ENCODE data around the gene GPRIN1.

The GPRIN1 gene

GRCh38 chr5:176573564-176574296, 36.2 kb downstream of the GPRIN1 start:
- CTCF ChIA-PET: interaction anchor here (0.5 to 2.4 kb wide), 19 partner anchors 8 to 825 kb away, joined by 3 to 8 read pairs (median 3); partner anchors contain the start of gene CLTB
- POLR2A ChIA-PET (ENCODE audit: low non-redundant PET): no interaction called here
- H3K27ac ChIP-seq: no peak overlapping the region
- TF ChIP-seq, protein P1, sequence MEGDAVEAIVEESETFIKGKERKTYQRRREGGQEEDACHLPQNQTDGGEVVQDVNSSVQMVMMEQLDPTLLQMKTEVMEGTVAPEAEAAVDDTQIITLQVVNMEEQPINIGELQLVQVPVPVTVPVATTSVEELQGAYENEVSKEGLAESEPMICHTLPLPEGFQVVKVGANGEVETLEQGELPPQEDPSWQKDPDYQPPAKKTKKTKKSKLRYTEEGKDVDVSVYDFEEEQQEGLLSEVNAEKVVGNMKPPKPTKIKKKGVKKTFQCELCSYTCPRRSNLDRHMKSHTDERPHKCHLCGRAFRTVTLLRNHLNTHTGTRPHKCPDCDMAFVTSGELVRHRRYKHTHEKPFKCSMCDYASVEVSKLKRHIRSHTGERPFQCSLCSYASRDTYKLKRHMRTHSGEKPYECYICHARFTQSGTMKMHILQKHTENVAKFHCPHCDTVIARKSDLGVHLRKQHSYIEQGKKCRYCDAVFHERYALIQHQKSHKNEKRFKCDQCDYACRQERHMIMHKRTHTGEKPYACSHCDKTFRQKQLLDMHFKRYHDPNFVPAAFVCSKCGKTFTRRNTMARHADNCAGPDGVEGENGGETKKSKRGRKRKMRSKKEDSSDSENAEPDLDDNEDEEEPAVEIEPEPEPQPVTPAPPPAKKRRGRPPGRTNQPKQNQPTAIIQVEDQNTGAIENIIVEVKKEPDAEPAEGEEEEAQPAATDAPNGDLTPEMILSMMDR (conservative IDR thresholded peaks at IDR 0.05; ENCODE audit: low read depth): peak; percentile 79
- DNase-seq (ENCODE audit: low spot score): peak; percentile 69

- H3K27ac ChIP-seq: no peak overlapping the region
- ChIA-PET CTCF (interaction anchor here (0.6 to 0.8 kb wide), 5 partner anchors 15 to 835 kb away, joined by 3 read pairs; no protein-coding TSS in a partner anchor), POLR2A (ENCODE audit: low non-redundant PET) (no interaction called here)
- TF ChIP-seq, protein P1 (conservative IDR thresholded peaks at IDR 0.05; ENCODE audit: low read depth): no peak
- DNase-seq (ENCODE audit: low spot score): no peak
Observed at GRCh38 chr5:176570044-176570443, 39.9 kb downstream of the GPRIN1 start.

GRCh38 chr5:176568657-176569056, 41.3 kb downstream of the GPRIN1 start:
- H3K27ac ChIP-seq: no peak overlapping the region
- ChIA-PET CTCF (no interaction called here), POLR2A (ENCODE audit: low non-redundant PET) (no interaction called here)
- no peak for DNase-seq (ENCODE audit: low spot score)
- TF ChIP-seq, protein P1 (conservative IDR thresholded peaks at IDR 0.05; ENCODE audit: low read depth): no peak

- DNase-seq (ENCODE audit: low spot score): no peak
- POLR2A ChIA-PET (ENCODE audit: low non-redundant PET): no interaction called here
- no peak overlapping the region for H3K27ac ChIP-seq
- CTCF ChIA-PET: interaction anchor here (1.3 kb wide), 1 partner anchor 8 kb away, joined by 5 read pairs; no protein-coding TSS in a partner anchor
- TF ChIP-seq, protein P1 (conservative IDR thresholded peaks at IDR 0.05; ENCODE audit: low read depth): no peak
Observed at GRCh38 chr5:176565760-176566288, 44.1 kb downstream of the GPRIN1 start.

GRCh38 chr5:176564002-176564401, 46.0 kb downstream of the GPRIN1 start:
- ChIA-PET CTCF (interaction anchor here (0.7 kb wide), 2 partner anchors 29 to 45 kb away, joined by 3 read pairs; no protein-coding TSS in a partner anchor), POLR2A (ENCODE audit: low non-redundant PET) (no interaction called here)
- TF ChIP-seq, protein P1 (conservative IDR thresholded peaks at IDR 0.05; ENCODE audit: low read depth): no peak
- DNase-seq (ENCODE audit: low spot score): no peak
- no peak overlapping the region for H3K27ac ChIP-seq

- POLR2A ChIA-PET (ENCODE audit: low non-redundant PET): interaction anchor here (0.7 kb wide), 1 partner anchor 22 kb away, joined by 15 read pairs; no protein-coding TSS in a partner anchor
- TF ChIP-seq, protein P1 (conservative IDR thresholded peaks at IDR 0.05; ENCODE audit: low read depth): no peak
- no peak for DNase-seq (ENCODE audit: low spot score)
- CTCF ChIA-PET: interaction anchor here (0.6 to 1.2 kb wide), 2 partner anchors 10 to 16 kb away, joined by 3 to 4 read pairs; no protein-coding TSS in a partner anchor
- H3K27ac ChIP-seq: no peak overlapping the region
Observed at GRCh38 chr5:176562189-176562588, 47.8 kb downstream of the GPRIN1 start.

All from RWPE1 (cell line).